HG03571 (cell line): Measurements from ENCODE around the gene PSMF1.

ENCODE experiments used
- ATAC-seq: cut with Tn5 transposase; IDR thresholded peaks from one replicate; pipeline ENCODE4 v1.9.1; 2021; ENCODE audit not compliant: unreplicated experiment

The PSMF1 gene

DNA sequence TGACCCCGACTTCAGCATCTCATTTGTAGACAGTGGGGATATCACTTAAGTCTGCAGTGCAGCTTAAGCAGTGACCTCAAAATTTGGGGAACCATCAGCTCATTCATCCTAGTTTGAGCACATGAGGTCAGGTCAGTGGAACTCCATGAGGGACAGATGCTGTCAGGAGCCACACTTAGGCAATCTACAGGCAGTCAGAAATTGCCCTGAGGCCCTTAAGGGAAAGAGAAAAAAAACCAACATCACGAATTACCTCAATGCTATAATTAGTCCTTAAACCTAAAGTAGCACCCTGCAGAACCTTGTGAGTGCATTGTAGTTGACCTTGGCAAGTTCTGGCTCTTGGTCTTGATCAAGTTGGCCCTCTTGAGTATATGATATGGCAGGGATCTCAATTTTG, 45.3 kb downstream of the PSMF1 start:
- no peak for ATAC-seq

DNA sequence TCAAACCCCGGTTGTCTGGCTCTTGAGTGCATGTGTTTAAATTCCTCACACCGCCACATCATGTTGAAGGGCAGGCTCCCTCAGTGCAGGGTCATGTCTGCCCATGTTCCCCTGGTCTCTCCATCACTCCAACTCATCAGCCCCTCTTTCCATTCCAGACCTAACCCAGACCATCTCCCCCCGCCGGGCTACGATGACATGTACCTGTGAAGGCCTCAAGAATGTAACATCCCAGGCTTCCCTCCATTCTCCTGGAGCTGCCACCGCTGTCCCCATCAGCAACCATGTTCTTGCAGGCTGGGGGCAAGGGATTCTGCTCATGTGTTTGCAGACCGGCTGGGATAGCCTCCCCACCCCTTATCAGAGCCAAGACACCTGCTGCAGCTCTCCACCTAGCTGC, 46.5 kb downstream of the PSMF1 start:
- no peak for ATAC-seq

DNA sequence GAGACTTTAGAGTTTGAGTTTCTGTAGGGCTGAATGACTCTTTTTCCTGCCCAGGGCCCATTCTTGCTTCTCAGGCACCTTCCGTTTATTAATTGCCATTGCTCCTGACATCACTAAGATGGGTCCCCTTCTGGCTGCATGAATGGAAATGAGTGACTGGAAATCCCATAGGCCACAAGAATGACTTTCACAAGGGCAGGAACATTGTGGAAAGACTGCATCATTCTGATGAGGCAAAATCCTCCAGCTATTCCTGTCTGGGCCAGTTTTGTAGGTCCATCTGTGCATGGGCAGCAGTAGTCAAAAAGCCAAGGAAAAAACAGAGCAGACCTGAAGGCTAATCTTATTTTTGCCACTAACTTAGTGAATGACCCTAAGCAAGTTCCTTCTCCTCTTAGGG, 47.1 kb downstream of the PSMF1 start:
- ATAC-seq, result no peak

DNA sequence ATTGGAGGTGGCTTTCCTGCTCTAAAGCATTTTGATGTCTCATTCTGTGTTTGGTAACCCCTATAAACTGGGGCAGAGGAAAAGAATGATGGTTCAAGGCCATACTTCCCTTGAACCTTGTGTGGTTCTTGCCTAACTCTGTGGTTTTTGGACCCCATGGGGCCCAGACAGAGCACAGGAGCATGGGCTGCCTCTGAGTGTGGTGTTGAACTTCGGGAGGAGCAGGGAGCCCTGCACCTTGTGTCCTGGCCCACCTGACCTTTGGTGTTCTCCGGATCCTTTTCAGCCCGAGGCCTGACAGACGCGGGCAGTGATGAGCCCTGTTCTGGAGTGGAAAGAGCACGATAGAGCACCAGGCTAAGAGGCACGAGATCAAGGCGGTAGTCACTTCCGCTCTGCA, 47.5 kb downstream of the PSMF1 start:
- ATAC-seq, result no peak

DNA sequence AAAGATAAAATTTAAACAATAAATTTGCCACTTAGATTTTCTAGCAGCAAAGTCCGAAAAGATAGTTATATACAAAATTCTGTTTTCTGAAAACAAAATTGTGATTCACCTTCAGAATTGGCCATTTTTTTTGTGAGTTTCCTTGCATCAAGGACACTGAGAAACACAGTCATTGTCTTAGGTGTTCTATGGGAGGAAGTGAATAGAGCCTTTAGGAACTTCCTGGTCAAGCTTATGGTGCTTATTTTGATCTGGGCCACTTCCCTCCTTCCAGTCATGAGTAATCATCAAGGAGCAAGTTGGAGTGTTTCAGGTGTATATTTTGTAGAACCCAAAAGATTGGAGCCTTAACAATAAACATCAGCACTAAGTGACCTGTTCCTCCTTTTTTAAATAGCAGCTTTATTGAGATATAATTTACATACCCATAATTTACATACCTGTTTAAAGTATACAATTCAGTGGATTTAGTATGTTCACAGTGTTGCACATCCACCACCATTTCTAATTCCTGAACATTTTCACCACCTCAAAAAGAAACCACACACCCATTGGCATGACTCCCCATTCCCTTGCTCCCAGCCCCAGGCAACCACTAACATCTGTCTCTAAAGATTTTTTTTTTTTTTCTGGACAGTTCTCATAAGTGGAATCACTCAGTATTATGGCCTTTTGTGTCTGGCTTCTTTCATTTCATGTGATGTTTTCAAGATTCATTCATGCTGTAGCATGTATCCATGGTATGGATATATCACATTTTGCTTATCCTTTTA, 48.7 kb downstream of the PSMF1 start:
- no peak for ATAC-seq

DNA sequence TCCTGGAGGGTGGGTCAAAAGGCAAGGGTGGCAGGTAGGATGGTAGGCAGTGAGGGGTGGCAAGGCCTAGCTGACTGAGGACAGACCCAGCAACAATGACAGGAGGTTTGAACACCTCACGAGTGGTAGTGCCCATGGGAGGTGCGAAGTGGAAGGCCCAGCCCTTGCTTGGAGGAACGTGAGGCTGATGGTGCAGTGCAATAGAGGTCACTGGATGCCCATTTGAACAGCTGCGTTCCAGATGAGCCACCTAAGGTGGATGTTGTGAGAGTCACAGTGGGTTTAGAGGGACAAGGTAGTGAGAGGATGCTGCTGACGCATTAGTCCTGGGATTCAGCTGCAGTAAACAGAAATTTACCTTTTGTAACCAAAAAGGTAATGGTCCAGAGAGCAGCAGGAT, 50.8 kb downstream of the PSMF1 start:
- ATAC-seq, result no peak

DNA sequence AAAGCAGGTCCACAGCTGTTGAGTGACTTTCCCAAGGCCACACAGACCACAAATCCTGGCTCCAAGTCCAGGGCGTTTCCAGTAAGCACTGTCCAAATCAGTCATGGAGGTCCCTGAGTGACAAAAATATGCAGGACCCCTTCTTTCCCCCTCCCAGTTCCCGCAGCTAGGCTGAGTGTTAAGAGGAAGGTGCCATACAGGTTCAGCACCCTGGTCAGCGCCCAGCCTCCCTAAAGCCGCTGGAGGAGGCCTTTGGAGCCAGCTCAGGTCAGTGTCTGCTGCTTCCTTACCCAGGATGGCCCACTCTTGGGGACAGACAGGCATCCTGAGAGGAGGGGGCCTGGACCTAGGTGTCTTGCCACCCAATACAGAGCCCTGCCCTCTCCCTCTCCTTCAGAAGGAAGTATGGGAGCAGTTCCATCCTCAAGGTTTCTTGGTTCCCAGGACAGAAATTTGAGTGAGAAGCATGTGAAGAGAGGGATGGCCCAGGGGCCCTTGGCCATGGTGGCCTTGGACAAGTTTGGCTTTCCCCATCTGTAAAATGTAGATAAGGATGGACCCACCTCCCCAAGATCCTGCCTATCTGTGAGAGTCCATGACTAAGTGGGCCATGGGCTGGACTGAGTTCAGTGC, 53.2 kb downstream of the PSMF1 start:
- no peak for ATAC-seq

DNA sequence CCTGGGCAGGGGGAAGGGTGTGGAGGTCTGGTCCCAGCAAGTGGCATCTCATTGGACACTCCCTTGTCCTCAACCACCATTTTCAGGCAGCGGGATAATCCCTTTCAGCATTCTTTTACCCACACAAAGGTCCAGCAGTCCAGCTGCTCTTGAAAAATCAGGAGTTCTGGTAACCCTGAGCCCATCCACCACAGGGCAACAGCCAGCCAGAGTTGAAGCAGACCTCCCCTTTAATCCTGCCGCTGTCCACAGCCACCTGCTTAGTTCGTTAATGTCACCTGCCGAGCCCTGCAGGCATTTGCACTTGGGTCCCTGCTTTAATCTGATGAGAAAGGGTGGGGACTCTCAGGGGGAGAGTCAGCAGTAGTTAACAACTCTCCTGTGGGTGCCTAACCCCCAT, 55.3 kb downstream of the PSMF1 start:
- ATAC-seq, result no peak

DNA sequence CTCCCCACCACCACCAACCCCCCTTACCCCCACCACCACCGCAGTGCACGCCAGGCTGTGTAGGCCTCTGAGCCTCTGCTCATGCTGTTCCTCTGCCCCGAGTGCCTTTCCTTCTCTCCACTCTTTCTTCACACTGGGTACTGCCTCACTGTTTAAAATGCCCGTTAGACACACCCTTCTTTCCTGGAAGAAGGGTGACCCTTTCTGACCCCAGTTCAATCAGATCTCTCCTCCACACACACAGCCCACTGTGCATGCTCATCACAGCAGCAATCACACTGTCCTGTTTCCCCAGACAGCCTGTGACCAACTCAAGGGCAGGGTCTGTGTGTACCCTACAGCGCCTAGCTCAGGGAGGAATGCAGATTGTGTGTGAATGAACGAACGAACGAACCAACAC, 56.4 kb downstream of the PSMF1 start:
- no peak for ATAC-seq

DNA sequence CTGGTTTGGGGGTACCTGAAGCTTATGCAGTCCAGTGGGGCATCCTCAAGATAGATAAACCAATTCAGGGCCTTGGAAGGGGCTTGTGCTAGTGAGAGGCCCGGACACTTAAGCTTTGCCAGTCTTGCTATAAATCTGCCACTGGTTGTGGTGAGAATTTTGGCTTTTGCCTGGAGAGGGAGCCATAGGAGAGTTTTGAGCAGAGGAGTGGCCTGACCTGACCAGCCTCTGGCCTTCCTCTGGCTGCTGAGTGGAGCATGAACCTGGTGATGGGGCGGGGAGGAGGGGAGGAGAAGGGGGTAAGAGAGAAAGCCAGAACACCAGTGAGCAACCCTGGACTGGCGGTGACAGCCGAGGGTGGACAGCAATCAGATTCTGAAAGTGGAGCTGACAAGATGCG, 59.3 kb downstream of the PSMF1 start:
- no peak for ATAC-seq

DNA sequence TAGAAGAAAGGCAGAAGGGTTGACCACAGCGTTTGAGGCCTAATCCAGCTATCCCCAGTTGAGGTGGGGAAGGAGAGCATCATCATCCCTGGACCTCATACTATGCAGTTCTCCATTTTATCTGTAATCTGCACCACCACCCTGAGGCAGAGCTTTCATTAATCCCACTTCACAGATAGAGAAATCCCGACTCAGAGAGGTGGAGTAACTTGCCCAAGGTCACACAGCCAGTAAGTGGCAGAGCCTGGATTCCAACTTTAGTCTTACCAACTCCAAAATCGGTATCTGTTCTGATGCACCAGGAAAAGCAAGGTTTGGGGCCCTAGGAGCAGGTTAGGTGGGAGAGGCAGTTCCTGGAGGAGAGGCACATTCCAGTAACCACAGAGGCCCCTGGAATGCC, 59.7 kb downstream of the PSMF1 start:
- ATAC-seq, result no peak

DNA sequence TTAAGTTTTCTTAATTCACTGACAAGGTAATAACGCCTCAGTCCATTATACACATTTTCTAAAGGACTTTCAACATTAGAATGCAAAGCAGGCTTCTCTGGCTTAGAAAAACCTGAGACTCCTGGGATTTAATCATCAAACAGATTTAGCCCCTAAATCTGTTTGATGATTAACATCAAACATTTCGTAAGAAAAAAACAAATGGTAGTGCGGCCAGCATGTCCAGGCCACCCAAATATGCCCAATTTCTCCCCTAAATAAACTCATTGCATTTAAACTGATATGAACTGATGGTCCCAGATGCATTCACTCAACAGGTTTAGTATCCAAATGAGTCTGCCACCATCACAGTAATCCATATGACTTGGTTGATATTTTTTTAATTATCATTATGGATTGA, 60.2 kb downstream of the PSMF1 start:
- no peak for ATAC-seq

DNA sequence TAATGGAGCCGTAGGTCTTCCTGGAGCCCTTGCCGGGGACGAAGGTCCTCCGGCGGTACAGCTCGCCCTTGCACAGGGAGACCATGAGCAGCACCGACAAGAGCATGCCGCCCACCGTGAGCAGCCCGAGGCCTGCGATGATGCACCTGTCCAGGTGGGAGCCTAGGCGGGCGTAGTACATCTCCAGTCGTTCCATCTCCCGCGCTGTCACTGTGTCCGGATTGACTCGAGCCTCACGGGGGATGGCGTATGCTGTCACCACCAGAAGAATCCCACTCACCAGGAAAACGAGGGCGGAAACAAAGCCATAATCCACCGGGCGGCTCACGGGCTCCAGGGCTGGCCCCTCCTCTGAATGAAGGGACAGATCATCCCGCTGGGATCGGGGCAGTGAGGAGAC, 62.5 kb downstream of the PSMF1 start:
- no peak for ATAC-seq

DNA sequence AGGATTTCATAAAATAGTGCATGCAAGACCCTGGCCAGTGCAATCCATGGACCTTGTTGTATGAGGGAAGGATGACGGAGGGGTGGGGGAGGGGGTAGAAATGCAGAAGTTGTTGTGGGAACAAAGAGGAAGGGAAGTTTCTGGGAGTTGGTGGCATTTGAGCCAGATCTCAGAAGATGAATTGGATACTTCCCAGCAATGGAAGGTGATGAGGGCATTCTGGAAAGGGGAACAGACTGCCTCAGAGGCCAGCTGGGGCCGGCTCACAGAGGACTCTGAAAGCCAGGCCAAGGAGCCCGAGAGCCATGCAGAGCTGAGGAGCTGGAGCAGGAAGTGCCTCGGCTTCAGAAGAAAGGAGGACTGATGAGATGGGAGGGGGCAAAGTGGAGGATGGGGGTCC, 63.7 kb downstream of the PSMF1 start:
- no peak for ATAC-seq

DNA sequence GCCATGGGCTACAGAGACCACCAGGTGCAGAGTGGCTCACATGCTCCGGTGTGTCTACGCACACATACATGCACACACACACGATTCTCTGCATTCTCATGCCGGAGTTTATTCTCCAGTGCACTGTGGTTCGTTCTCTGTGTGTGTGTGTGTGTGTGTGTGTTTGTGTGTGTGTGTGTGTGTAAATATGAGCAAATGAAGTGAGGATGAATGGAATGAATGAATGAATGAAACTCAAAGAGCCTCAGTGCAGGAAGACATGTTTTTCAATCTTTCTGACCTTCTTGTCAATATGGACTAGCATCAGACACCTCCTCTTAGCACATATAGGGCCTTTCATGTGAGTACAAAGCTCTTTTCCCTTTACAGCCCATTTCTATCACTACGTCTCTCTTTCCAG, 64.8 kb downstream of the PSMF1 start:
- no peak for ATAC-seq

DNA sequence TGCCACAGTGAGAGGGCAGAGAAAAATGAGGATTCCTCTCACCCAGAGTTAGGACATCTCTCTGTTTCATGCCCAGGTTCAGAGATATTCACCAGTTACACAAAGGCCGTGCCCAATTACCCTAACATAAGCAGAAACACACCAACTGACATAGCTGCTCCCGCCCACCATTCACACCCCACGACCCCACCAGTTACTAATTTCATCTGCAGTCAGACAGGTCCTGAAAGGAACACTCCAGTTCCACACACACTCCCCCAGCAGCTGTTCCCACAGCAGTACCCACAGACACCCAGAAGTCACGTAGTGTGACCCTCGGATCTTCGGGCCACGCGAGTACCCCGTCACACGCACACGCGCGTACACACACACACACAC, 65.8 kb downstream of the PSMF1 start:
- ATAC-seq, result no peak

DNA sequence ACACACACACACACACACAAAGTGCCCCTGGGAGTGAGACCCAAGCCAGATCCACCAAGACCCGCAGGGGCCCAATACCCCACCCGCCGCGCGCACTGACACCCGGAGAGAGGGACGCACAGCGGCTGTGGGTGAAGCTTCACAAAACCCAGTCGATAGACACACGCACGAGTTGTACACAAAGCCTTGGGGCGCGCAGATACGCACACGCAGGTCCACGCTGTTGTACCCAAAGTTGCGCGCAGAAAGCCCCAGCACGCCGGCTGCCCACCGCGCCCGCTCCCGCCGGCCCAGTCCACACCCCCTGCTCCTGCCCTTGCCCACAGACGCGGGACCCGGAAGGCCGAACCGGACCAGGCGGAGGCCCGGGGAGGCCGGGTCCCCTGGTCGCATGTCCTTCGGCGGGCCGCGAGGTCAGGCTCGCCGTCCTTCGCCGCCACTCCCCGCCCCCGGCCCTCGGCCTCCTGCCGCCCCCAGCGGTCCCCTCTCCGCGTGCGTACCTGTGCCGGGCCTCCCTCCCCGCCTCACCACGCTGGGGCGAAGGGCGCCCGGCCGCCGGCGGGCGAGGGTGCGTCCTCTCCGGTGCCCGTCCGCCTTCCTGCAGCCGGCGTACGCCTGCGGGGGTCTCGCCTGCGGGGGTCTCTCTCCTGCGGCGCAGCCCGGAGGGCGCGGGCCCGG, 66.4 kb downstream of the PSMF1 start, which contains the start of gene TMEM74B:
TSS of gene TMEM74B (minus strand) at position 344 of the 678 bp plus-strand sequence. CDS start 1,180 bp downstream, outside the sequence.
- ATAC-seq, result no peak

DNA sequence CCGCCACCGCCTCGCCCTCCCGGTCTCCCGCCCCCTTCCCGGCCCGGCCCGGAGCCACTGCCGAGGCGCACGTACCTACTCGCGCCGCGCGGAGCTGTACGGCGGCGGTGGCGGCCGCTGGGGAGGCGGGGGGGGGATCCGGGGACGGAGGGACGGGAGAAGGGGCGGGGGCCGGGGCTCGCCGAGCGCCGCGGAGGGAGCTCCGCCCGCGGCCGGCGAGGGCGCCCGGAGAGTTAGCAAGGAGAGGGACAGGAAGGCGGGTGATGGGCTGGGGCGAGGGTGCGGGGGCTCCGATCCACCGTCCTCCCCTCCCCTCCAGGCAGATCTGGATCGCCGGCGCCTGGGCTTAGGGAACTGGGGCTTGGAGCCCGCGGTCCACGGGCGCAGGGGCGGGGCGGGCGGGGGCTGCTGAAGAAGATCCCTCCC, 66.9 kb downstream of the PSMF1 start:
- no peak for ATAC-seq

DNA sequence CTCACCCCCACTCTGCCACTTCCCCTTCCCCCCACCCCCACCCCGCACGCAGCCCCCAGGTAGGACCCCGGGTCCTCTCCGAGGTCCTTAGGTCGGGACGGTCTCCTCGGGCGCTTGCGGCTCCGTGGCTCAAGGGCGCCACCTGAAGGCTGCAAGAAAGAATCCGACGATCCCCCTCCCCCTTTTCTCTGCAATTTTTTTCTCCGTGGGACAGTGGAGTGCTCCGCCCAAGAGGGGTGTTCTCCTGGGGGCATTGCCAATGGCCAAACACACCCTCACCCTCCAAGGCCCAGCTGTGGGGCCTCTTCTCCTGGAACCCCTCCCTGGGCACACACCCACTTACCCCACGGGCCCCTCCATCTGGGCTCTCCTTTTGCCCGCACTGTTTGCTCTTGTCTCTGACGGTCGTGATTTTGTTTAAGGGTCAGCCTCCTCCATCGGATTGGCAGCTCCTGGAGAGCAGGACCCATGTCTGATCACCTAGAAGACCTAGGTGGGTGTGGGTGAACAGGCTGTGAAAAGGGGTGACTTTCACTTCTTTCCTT, 67.5 kb downstream of the PSMF1 start:
- no peak for ATAC-seq

DNA sequence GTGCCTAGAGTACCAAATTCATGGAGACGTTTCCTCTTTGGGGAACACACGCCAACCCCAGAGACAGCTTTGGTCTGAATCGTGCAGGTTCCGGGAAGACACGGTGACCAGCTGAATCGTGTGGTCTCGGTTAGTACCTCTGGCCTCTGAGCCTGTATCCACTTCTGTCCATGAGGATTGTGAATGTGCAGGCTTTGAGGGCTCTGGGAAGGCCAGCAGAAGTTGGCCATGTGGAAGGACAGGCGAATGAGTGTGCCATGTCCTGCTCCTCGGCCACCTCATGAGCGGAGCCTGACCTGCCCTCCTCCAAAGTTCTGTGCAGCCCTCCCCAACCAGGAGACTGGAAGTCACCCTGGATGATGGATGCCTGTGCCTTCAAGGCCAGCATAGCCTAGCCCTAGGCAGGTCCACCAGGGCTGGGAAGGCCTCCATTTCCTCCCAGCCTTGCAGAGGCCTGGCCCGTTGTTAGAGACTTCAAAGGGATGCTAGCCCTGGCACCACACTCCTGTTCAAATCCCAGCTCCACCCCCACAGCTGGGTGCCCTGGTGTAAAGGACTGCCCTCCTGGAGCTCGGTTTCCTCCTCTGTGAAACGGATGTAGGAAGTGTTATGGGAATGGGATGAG, 68.1 kb downstream of the PSMF1 start:
- ATAC-seq, result no peak

DNA sequence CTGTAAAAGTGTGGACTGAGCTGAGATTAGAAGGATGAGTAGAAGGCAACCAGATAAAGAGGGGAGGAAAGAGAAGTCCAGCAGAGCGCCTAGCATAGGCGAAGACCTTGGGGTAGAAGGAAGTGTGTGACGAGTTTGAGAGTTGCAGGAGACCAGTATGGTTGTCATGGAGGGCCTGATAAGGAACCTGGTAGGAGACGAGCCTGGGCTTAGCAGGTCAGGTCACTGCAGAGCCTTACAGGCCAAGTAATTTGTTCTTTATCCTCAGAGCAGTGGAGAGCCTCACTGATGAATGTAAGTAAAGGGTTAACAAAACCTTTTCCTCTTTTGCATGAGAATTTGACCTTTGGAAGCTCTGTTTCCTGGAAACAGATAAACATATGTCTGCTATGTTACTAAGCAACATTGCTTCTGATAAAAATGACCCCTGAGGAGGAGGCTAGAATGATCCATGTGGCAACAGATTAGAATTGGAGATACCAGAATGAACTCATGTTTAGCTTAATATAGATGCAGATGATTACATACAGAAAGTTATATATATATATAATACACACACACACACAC, 69.3 kb downstream of the PSMF1 start:
- ATAC-seq, result no peak
